GM12878 (cell line): ENCODE data around the gene BNIP5.

Experiments used
- CBFB ChIP-seq: IDR thresholded peaks from 2 replicates; pipeline ENCODE4 v1.6.1; 2016; ENCODE audit warnings: antibody characterized with exemption, low read depth
- CHD2 ChIP-seq: IDR thresholded peaks from 2 replicates; pipeline ENCODE4 v1.6.1; 2011; ENCODE audit warnings: low read depth, low read length, improper control_type of control experiment, borderline replicate concordance
- CHD4 ChIP-seq: fragments of 200-600 bp; sonication (generic); IDR thresholded peaks from 2 replicates; pipeline ENCODE4 v1.6.1; 2016; ENCODE audit warnings: mild to moderate bottlenecking
- TF ChIP-seq, protein P1 (sequence below): fragments of 450-650 bp; IDR thresholded peaks from 2 replicates; pipeline ENCODE4 v1.6.1; 2017; ENCODE audit warnings: mild to moderate bottlenecking, low read depth, inconsistent platforms; ENCODE audit not compliant: poor library complexity, severe bottlenecking
- TF ChIP-seq, protein P2 (sequence below), 3 experiments: IDR thresholded peaks in 2 of 3; conservative IDR thresholded peaks in 1 of 3; 2 replicates each; pipeline ENCODE4 v1.5.1; 2011; ENCODE audit warnings: low read depth in 3 of 3, low read length in 3 of 3, mild to moderate bottlenecking in 3 of 3, control low read depth in 2 of 3, moderate library complexity in 2 of 3, inconsistent platforms in 1 of 3, mixed read lengths in 1 of 3; ENCODE audit not compliant: control insufficient read depth in 2 of 3, insufficient read depth in 1 of 3; ENCODE audit errors: extremely low read depth in 1 of 3

DNA sequence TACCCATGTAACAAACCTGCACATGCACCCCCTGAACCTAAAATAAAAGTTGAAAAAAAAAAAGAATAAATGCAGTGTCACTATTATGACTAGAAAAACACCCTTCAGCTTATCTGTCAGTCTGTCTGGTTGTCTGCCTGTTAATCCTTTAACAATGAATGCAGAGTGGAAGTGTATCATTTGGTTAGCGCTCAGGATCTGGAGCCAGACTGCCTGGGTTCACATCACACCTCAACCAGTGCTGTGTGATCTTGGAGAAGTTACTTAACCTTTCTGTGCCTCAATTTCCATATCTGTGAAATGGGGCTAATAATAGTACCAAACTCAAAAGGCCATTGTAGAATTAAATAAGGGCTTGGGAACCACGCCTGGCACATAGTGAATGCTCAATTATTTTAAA lies 34.0 kb upstream of the BNIP5 start:
- no peak for TF ChIP-seq CHD2
- TF ChIP-seq, protein P1, sequence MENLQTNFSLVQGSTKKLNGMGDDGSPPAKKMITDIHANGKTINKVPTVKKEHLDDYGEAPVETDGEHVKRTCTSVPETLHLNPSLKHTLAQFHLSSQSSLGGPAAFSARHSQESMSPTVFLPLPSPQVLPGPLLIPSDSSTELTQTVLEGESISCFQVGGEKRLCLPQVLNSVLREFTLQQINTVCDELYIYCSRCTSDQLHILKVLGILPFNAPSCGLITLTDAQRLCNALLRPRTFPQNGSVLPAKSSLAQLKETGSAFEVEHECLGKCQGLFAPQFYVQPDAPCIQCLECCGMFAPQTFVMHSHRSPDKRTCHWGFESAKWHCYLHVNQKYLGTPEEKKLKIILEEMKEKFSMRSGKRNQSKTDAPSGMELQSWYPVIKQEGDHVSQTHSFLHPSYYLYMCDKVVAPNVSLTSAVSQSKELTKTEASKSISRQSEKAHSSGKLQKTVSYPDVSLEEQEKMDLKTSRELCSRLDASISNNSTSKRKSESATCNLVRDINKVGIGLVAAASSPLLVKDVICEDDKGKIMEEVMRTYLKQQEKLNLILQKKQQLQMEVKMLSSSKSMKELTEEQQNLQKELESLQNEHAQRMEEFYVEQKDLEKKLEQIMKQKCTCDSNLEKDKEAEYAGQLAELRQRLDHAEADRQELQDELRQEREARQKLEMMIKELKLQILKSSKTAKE: no peak
- TF ChIP-seq, protein P2, sequence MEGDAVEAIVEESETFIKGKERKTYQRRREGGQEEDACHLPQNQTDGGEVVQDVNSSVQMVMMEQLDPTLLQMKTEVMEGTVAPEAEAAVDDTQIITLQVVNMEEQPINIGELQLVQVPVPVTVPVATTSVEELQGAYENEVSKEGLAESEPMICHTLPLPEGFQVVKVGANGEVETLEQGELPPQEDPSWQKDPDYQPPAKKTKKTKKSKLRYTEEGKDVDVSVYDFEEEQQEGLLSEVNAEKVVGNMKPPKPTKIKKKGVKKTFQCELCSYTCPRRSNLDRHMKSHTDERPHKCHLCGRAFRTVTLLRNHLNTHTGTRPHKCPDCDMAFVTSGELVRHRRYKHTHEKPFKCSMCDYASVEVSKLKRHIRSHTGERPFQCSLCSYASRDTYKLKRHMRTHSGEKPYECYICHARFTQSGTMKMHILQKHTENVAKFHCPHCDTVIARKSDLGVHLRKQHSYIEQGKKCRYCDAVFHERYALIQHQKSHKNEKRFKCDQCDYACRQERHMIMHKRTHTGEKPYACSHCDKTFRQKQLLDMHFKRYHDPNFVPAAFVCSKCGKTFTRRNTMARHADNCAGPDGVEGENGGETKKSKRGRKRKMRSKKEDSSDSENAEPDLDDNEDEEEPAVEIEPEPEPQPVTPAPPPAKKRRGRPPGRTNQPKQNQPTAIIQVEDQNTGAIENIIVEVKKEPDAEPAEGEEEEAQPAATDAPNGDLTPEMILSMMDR (IDR thresholded peaks at IDR 0.05 in 2 of 3, conservative IDR thresholded peaks at IDR 0.05 in 1 of 3; ENCODE audit: control insufficient read depth in 2 of 3, extremely low read depth in 1 of 3, insufficient read depth in 1 of 3, low read depth in 3 of 3, low read length in 3 of 3): no peak
- no peak for TF ChIP-seq CHD4
- TF ChIP-seq CBFB: no peak
